ENCODE measurements around the gene KLK1. TPM values are rescaled to one million over a fixed set of nuclear protein-coding genes. Genes with fewer than 3 reads are reported as not detected.
A peak's percentile ranks its signal among the peaks of the same experiment; 100 is the strongest.

Gene KLK1
- total and polyA plus RNA-seq, 2 of the 13 experiments (the other 11 are each of a cell fraction or from before 2014, with no cell fraction given): not detected

DNA sequence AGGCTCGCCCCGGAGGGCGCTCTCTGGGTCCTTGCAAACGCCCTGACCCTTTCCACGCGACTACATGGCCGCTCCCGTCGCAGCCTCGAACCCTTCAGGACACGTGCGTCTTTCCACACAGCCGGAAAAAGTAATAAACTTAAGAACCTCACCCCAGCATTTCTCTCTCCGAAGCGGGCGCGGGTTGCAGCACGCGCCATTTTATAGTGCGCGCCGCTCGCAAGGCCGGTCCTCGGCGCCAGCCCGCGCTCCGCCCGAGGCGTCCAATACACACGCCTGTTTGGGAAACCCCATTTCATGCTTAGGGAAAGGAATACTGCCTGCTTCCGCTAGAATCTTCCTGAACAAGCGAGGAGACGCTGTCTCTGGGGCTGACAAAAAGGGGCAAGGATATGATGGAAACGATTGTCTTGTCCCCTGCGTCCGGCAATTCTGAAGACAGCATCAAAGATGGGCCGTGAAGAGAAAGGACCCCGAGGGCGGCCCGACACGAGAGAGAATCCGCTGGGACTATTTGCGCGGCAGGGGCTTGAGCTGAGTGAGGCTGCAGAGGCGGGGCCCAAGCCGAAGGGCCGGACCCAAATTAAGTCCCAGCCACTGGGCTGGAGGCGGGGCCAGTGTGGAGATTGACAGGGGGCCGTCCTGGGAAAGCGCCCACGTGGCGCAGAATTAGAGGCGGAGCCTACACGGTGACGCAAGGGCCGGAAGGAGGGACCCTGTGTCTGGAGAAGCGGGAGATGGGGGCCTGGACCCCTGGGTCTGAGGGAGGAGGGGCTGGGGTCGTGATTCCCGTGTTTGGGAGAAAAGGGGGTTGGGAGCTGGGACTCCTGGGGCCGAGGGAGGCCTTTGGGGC, 18.9 kb downstream of the KLK1 start (continued):
- TF ChIP-seq POGK (CRISPR knock-in tag; conservative IDR thresholded peaks at IDR 0.05) (peak; percentile 23; the same call in 1 of the 2 replicates), ZNF639 (CRISPR knock-in tag; conservative IDR thresholded peaks at IDR 0.05) (no peak), POLR2AphosphoS5 (IDR thresholded peaks at IDR 0.05; ENCODE audit: low read depth, low read length) (peak; percentile 97), POLR2AphosphoS2 (IDR thresholded peaks at IDR 0.05; ENCODE audit: low read depth, low read length) (peak; percentile 71; the same call in 1 of the 2 replicates), MIER3 (CRISPR knock-in tag; IDR thresholded peaks at IDR 0.05; ENCODE audit: borderline replicate concordance) (peak; percentile 24; the same call in 1 of the 2 replicates), RFX5 (IDR thresholded peaks at IDR 0.05; ENCODE audit: low read depth, low read length) (0 out of 2 replicates have a peak, but pooled peaks have one; percentile 15), BRCA1 (CRISPR knock-in tag; IDR thresholded peaks at IDR 0.05) (no peak), ZNF558 (CRISPR knock-in tag; IDR thresholded peaks at IDR 0.05; ENCODE audit: borderline replicate concordance) (peak; percentile 54; the same call in 1 of the 2 replicates), ZFP36 (IDR thresholded peaks at IDR 0.05; ENCODE audit: borderline replicate concordance, low read depth, low read length, partially characterized antibody) (no peak), ZBTB7A (CRISPR knock-in tag; IDR thresholded peaks at IDR 0.05) (peak; percentile 68; the same call in 1 of the 2 replicates), IRF9 (CRISPR knock-in tag; IDR thresholded peaks at IDR 0.05; ENCODE audit: borderline replicate concordance) (peak; percentile 89; the same call in 1 of the 2 replicates), ZNF235 (CRISPR knock-in tag; IDR thresholded peaks at IDR 0.05; ENCODE audit: borderline replicate concordance) (no peak), ZNF883 (CRISPR knock-in tag; IDR thresholded peaks at IDR 0.05; ENCODE audit: not compliant biosample characterization) (peak; percentile 79), POLR2A (IDR thresholded peaks at IDR 0.05; ENCODE audit: insufficient read depth in 1 of 2, low read depth in 2 of 2, low read length in 2 of 2) (peak; percentile 87 to 99)
- TF ChIP-seq, protein P1, sequence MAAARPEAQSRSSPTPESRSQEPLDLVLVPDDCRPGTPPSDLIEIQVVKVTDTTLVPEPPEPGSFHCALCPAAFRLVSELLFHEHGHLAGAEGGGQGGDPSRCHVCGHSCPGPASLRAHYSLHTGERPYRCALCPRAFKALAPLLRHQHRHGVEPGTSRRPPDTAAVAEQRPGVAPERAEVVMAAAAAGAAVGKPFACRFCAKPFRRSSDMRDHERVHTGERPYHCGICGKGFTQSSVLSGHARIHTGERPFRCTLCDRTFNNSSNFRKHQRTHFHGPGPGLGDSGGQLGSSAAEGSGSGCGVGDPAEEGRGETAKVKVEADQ (CRISPR knock-in tag; IDR thresholded peaks at IDR 0.05; ENCODE audit: borderline replicate concordance): peak; percentile 42; the same call in 1 of the 2 replicates
- TF ChIP-seq, protein P2, sequence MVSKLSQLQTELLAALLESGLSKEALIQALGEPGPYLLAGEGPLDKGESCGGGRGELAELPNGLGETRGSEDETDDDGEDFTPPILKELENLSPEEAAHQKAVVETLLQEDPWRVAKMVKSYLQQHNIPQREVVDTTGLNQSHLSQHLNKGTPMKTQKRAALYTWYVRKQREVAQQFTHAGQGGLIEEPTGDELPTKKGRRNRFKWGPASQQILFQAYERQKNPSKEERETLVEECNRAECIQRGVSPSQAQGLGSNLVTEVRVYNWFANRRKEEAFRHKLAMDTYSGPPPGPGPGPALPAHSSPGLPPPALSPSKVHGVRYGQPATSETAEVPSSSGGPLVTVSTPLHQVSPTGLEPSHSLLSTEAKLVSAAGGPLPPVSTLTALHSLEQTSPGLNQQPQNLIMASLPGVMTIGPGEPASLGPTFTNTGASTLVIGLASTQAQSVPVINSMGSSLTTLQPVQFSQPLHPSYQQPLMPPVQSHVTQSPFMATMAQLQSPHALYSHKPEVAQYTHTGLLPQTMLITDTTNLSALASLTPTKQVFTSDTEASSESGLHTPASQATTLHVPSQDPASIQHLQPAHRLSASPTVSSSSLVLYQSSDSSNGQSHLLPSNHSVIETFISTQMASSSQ (IDR thresholded peaks at IDR 0.05; ENCODE audit: low read depth): no peak
- TF ChIP-seq, protein P2 (CRISPR knock-in tag; IDR thresholded peaks at IDR 0.05; ENCODE audit: borderline replicate concordance): peak; percentile 63; the same call in 1 of the 2 replicates

Measured in HepG2 (cell line).